Measurements from ENCODE around the gene MCOLN2. TPM values are rescaled to one million over a fixed set of nuclear protein-coding genes. Genes with fewer than 3 reads are reported as not detected.

Gene MCOLN2
- total RNA-seq (0.18 TPM), polyA plus RNA-seq (ENCODE audit: insufficient read depth in 1 of 8, insufficient read length in 8 of 8, low replicate concordance in 1 of 8) (under 1 TPM; 0.06 to 0.46 (median 0.17) TPM)
- long read RNA-seq, donor 1 = 0 reads
- long read RNA-seq, donor 2 = 0 reads
- long read RNA-seq, donor 3 = 0 reads
- long read RNA-seq, donor 4 = 0 reads
- long read RNA-seq, donor 5 = 0 reads
- long read RNA-seq, donor 6 = 0 reads
- long read RNA-seq, donor 7 = 0 reads
- long read RNA-seq, donor 8 = 0 reads
- long read RNA-seq, donor 9 = 0 reads
- long read RNA-seq, donor 10 = 0 reads
- long read RNA-seq, donor 11 = 0 reads

- Histone ChIP-seq H3K4me1 (ENCODE audit: control insufficient read depth, insufficient read depth, low read length) (peaks cover 19% of the 10 kb centered on the region), H3K36me3 (ENCODE audit: control insufficient read depth, insufficient read depth, low read length) (no peaks in the 10 kb centered on the region), H3K4me3 (ENCODE audit: low read length) (peak within 1 kb of the TSS; percentile 51), H3K27ac (ENCODE audit: low read length) (no peak within 1 kb of the TSS), H3K27me3 (ENCODE audit: control insufficient read depth, insufficient read depth, low read length) (peaks cover 44% of the 10 kb centered on the region), H3K9me3 (replicated peaks; ENCODE audit: control insufficient read depth, low read depth, low read length) (no peaks in the 10 kb centered on the region)
- DNase-seq = no peak
- under 1% methylated on average over 74 of the region's 87 CpGs for WGBS (ENCODE audit: insufficient coverage)
Measured at GRCh38 chr1:84996846-84997666, at the start of gene MCOLN2. MCOLN2 (minus strand) TSS chr1:84997113; CDS start chr1:84996872, 241 bp downstream.

- Histone ChIP-seq H3K4me1 (ENCODE audit: control insufficient read depth, insufficient read depth, low read length) (peaks cover 3% of the 10 kb centered on the region), H3K27me3 (ENCODE audit: control insufficient read depth, insufficient read depth, low read length) (peaks cover 19% of the 10 kb centered on the region), H3K9me3 (replicated peaks; ENCODE audit: control insufficient read depth, low read depth, low read length) (no peaks in the 10 kb centered on the region), H3K36me3 (ENCODE audit: control insufficient read depth, insufficient read depth, low read length) (no peaks in the 10 kb centered on the region), H3K27ac (ENCODE audit: low read length) (no peak overlapping the region), H3K4me3 (ENCODE audit: low read length) (no peak overlapping the region)
- no peak for DNase-seq
Measured at GRCh38 chr1:85042413-85042812, 45.5 kb upstream of the MCOLN2 start.

DNA sequence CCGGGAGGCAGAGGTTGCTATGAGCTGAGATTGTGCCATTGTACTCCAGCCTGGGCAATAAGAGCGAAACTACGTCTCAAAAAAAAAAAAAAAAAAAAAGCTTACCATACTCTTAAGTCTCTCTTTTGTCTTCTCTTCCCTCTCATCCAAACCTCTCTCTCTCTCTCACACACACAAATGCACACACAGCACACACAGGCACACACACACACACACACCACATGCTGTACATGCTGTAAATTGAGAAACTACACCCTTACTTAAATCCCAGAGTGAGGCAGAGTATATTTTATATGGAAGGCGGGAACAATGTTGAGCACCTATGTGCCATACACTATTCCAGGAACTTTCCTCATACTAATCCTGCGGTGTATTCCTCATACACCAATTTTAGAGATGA is 44.9 kb upstream of the MCOLN2 start:
- H3K9me3 ChIP-seq (replicated peaks; ENCODE audit: control insufficient read depth, low read depth, low read length) = no peaks in the 10 kb centered on the region
- 100% methylated on average over 3 of the region's 5 CpGs for WGBS (ENCODE audit: insufficient coverage)
- H3K4me3 ChIP-seq (ENCODE audit: low read length) = no peak overlapping the region
- DNase-seq = no peak
- H3K36me3 ChIP-seq (ENCODE audit: control insufficient read depth, insufficient read depth, low read length) = no peaks in the 10 kb centered on the region
- H3K27ac ChIP-seq (ENCODE audit: low read length) = no peak overlapping the region
- peaks cover 15% of the 10 kb centered on the region for H3K27me3 ChIP-seq (ENCODE audit: control insufficient read depth, insufficient read depth, low read length)
- no peaks in the 10 kb centered on the region for H3K4me1 ChIP-seq (ENCODE audit: control insufficient read depth, insufficient read depth, low read length)

DNA sequence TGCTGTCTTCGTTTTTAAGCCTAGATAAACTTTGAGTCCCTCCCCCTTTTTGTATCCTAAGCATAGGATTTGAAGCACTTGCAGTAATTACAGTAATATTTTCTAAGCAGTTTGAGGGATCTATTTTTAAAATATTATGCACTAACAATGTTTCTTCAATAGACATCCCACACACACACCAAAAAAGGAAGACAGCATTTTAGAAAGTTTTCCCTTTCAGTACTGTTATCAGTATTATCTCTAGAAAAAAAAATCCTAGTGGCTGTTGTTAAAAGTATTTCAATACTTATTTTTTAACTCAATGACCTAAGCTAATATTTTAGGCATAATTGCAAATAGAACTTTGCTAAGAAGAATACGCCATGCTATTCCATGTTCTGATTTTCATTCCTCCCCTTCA is 36.3 kb upstream of the MCOLN2 start:
- H3K4me1 ChIP-seq (ENCODE audit: control insufficient read depth, insufficient read depth, low read length) = no peaks in the 10 kb centered on the region
- WGBS (ENCODE audit: insufficient coverage) = no CpG with 5 or more reads among the region's 2 CpGs
- no peak overlapping the region for H3K4me3 ChIP-seq (ENCODE audit: low read length)
- no peaks in the 10 kb centered on the region for H3K9me3 ChIP-seq (replicated peaks; ENCODE audit: control insufficient read depth, low read depth, low read length)
- no peaks in the 10 kb centered on the region for H3K27me3 ChIP-seq (ENCODE audit: control insufficient read depth, insufficient read depth, low read length)
- no peaks in the 10 kb centered on the region for H3K36me3 ChIP-seq (ENCODE audit: control insufficient read depth, insufficient read depth, low read length)
- no peak for DNase-seq
- no peak overlapping the region for H3K27ac ChIP-seq (ENCODE audit: low read length)

- Histone ChIP-seq H3K9me3 (replicated peaks; ENCODE audit: control insufficient read depth, low read depth, low read length) (no peaks in the 10 kb centered on the region), H3K4me1 (ENCODE audit: control insufficient read depth, insufficient read depth, low read length) (no peaks in the 10 kb centered on the region), H3K36me3 (ENCODE audit: control insufficient read depth, insufficient read depth, low read length) (no peaks in the 10 kb centered on the region), H3K4me3 (ENCODE audit: low read length) (no peak overlapping the region), H3K27me3 (ENCODE audit: control insufficient read depth, insufficient read depth, low read length) (no peaks in the 10 kb centered on the region), H3K27ac (ENCODE audit: low read length) (no peak overlapping the region)
- no peak for DNase-seq
Measured at GRCh38 chr1:85030536-85030935, 33.6 kb upstream of the MCOLN2 start.

DNA sequence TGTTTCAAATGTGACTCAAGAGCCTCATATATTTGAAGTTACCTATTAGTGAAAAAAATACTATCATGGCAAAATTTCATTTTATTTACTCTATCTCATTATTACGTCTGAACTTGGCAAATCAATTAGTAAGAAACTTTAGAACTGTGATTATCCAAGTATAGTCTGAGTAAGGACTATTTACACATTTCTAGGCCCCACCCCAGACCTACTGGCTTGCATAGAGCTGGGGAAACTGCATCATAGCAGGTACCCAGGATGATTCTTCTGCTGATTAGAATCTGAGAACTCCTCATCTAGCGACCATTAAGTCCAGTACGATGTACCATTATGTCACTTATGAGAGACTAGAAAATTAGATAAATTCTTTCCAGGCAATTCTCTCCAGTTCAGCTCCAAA is 31.2 kb upstream of the MCOLN2 start:
- H3K36me3 ChIP-seq (ENCODE audit: control insufficient read depth, insufficient read depth, low read length) = no peaks in the 10 kb centered on the region
- no CpG with 5 or more reads among the region's 3 CpGs for WGBS (ENCODE audit: insufficient coverage)
- H3K9me3 ChIP-seq (replicated peaks; ENCODE audit: control insufficient read depth, low read depth, low read length) = no peaks in the 10 kb centered on the region
- H3K27ac ChIP-seq (ENCODE audit: low read length) = no peak overlapping the region
- no peak overlapping the region for H3K4me3 ChIP-seq (ENCODE audit: low read length)
- H3K4me1 ChIP-seq (ENCODE audit: control insufficient read depth, insufficient read depth, low read length) = no peaks in the 10 kb centered on the region
- H3K27me3 ChIP-seq (ENCODE audit: control insufficient read depth, insufficient read depth, low read length) = no peaks in the 10 kb centered on the region
- DNase-seq = no peak

- Histone ChIP-seq H3K4me1 (ENCODE audit: control insufficient read depth, insufficient read depth, low read length) (no peaks in the 10 kb centered on the region), H3K4me3 (ENCODE audit: low read length) (no peak overlapping the region), H3K27ac (ENCODE audit: low read length) (no peak overlapping the region), H3K9me3 (replicated peaks; ENCODE audit: control insufficient read depth, low read depth, low read length) (no peaks in the 10 kb centered on the region), H3K27me3 (ENCODE audit: control insufficient read depth, insufficient read depth, low read length) (no peaks in the 10 kb centered on the region), H3K36me3 (ENCODE audit: control insufficient read depth, insufficient read depth, low read length) (no peaks in the 10 kb centered on the region)
- 80% methylated on average over 3 of the region's 5 CpGs for WGBS (ENCODE audit: insufficient coverage)
- peak; percentile 13 for DNase-seq
Measured at GRCh38 chr1:85027242-85027983, 30.5 kb upstream of the MCOLN2 start.

- no peaks in the 10 kb centered on the region for H3K4me1 ChIP-seq (ENCODE audit: control insufficient read depth, insufficient read depth, low read length)
Measured at GRCh38 chr1:85025940-85026339, 29.0 kb upstream of the MCOLN2 start.

GRCh38 chr1:85024736-85025135 is 27.8 kb upstream of the MCOLN2 start:
- Histone ChIP-seq H3K36me3 (ENCODE audit: control insufficient read depth, insufficient read depth, low read length) (no peaks in the 10 kb centered on the region), H3K9me3 (replicated peaks; ENCODE audit: control insufficient read depth, low read depth, low read length) (no peaks in the 10 kb centered on the region), H3K27ac (ENCODE audit: low read length) (no peak overlapping the region), H3K4me3 (ENCODE audit: low read length) (no peak overlapping the region), H3K4me1 (ENCODE audit: control insufficient read depth, insufficient read depth, low read length) (no peaks in the 10 kb centered on the region), H3K27me3 (ENCODE audit: control insufficient read depth, insufficient read depth, low read length) (no peaks in the 10 kb centered on the region)
- no peak for DNase-seq
- 100% methylated on average over 3 of the region's 3 CpGs for WGBS (ENCODE audit: insufficient coverage)

More at GRCh38 chr1:85025940-85026339, 29.0 kb upstream of the MCOLN2 start:
- WGBS (ENCODE audit: insufficient coverage) = no CpG with 5 or more reads among the region's 1 CpG
- Histone ChIP-seq H3K4me3 (ENCODE audit: low read length) (no peak overlapping the region), H3K9me3 (replicated peaks; ENCODE audit: control insufficient read depth, low read depth, low read length) (no peaks in the 10 kb centered on the region), H3K36me3 (ENCODE audit: control insufficient read depth, insufficient read depth, low read length) (no peaks in the 10 kb centered on the region), H3K27me3 (ENCODE audit: control insufficient read depth, insufficient read depth, low read length) (no peaks in the 10 kb centered on the region), H3K27ac (ENCODE audit: low read length) (no peak overlapping the region)
- no peak for DNase-seq

DNA sequence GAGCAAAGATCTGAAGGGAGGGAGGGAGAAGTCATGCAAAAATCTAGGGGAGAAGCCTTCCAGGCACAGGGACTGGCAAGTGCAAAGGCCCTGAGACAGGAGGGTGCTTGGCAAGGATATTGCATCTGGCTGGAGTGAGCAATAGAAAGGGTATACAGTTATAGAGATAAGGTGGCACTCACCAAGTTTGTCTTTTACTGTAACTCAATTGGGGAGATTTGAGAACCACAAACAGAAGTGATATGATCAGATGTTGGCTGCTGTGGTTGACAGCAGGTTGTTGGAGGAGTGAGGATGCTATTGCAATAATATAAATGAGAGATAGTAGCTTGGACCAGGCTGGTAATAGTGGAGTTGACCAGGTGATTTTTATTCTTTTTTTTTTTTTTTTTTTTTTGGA is 25.8 kb upstream of the MCOLN2 start:
- no peaks in the 10 kb centered on the region for H3K4me1 ChIP-seq (ENCODE audit: control insufficient read depth, insufficient read depth, low read length)
- H3K4me3 ChIP-seq (ENCODE audit: low read length) = no peak overlapping the region
- no peaks in the 10 kb centered on the region for H3K36me3 ChIP-seq (ENCODE audit: control insufficient read depth, insufficient read depth, low read length)
- DNase-seq = no peak
- no peak overlapping the region for H3K27ac ChIP-seq (ENCODE audit: low read length)
- no peaks in the 10 kb centered on the region for H3K9me3 ChIP-seq (replicated peaks; ENCODE audit: control insufficient read depth, low read depth, low read length)
- H3K27me3 ChIP-seq (ENCODE audit: control insufficient read depth, insufficient read depth, low read length) = no peaks in the 10 kb centered on the region
